ENCODE results near the gene FOXJ1.

DNA sequence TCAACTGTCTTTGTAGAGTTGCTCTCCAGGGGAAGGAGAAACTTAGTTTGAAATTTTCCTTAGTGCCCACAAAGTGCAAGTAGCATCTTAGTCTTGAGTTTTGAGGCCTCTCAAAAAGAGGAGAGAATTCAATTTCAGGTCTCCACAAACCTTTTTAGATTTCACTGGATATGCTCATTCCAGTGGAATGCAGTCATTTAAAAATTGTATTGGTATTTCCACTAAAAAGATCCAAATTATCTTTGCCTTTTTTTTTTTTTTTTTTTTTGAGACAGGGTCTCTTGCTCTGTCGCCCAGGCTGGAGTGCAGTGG is 6.9 kb upstream of the FOXJ1 start:
- TF ChIP-seq, protein P1, sequence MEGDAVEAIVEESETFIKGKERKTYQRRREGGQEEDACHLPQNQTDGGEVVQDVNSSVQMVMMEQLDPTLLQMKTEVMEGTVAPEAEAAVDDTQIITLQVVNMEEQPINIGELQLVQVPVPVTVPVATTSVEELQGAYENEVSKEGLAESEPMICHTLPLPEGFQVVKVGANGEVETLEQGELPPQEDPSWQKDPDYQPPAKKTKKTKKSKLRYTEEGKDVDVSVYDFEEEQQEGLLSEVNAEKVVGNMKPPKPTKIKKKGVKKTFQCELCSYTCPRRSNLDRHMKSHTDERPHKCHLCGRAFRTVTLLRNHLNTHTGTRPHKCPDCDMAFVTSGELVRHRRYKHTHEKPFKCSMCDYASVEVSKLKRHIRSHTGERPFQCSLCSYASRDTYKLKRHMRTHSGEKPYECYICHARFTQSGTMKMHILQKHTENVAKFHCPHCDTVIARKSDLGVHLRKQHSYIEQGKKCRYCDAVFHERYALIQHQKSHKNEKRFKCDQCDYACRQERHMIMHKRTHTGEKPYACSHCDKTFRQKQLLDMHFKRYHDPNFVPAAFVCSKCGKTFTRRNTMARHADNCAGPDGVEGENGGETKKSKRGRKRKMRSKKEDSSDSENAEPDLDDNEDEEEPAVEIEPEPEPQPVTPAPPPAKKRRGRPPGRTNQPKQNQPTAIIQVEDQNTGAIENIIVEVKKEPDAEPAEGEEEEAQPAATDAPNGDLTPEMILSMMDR (IDR thresholded peaks at IDR 0.05; ENCODE audit: insufficient read depth, low read length, poor library complexity, severe bottlenecking): no peak
- no peak for TF ChIP-seq EZH2phosphoT487 (conservative IDR thresholded peaks at IDR 0.05; ENCODE audit: low read length)

All from SU-DHL-6 (cell line).